Ecto neural progenitor cell (in vitro differentiated cells): ENCODE data around the gene DISP1.

Experiments
- DNase-seq: peaks from one replicate; pipeline ENCODE4 v3.0.0-alpha.2; 2018; ENCODE audit warnings: low spot score

DISP1 gene, protein sequence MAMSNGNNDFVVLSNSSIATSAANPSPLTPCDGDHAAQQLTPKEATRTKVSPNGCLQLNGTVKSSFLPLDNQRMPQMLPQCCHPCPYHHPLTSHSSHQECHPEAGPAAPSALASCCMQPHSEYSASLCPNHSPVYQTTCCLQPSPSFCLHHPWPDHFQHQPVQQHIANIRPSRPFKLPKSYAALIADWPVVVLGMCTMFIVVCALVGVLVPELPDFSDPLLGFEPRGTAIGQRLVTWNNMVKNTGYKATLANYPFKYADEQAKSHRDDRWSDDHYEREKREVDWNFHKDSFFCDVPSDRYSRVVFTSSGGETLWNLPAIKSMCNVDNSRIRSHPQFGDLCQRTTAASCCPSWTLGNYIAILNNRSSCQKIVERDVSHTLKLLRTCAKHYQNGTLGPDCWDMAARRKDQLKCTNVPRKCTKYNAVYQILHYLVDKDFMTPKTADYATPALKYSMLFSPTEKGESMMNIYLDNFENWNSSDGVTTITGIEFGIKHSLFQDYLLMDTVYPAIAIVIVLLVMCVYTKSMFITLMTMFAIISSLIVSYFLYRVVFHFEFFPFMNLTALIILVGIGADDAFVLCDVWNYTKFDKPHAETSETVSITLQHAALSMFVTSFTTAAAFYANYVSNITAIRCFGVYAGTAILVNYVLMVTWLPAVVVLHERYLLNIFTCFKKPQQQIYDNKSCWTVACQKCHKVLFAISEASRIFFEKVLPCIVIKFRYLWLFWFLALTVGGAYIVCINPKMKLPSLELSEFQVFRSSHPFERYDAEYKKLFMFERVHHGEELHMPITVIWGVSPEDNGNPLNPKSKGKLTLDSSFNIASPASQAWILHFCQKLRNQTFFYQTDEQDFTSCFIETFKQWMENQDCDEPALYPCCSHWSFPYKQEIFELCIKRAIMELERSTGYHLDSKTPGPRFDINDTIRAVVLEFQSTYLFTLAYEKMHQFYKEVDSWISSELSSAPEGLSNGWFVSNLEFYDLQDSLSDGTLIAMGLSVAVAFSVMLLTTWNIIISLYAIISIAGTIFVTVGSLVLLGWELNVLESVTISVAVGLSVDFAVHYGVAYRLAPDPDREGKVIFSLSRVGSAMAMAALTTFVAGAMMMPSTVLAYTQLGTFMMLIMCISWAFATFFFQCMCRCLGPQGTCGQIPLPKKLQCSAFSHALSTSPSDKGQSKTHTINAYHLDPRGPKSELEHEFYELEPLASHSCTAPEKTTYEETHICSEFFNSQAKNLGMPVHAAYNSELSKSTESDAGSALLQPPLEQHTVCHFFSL (N-terminal part only)

GRCh38 chr1:222814536-222815439 lies at the start of gene DISP1:
TSS of gene DISP1 (plus strand) at chr1:222815039. CDS start at chr1:222942824, 127,785 bp downstream.
- DNase-seq = peak; percentile 84

DNA sequence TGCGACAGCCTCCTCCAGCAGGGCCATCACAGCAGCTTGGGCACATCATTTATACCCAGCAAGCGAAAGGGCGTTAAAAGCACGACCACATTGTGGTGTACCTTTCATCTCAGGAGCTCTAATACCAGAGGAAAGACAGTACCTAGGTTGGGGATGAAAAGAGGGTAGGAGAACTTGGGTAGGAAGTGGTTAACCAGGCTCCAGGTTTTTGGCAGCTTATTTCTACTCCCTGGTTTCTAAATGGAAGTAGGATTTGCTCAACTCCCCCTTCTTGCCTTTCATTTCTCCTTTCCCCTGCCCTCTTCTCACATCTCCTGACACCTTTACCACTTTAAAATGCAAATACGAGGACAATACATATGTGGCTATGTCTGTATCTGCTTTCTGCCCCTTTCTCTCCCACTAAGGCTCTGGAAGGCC lies 47.7 kb upstream of the DISP1 start:
- DNase-seq = no peak

DNA sequence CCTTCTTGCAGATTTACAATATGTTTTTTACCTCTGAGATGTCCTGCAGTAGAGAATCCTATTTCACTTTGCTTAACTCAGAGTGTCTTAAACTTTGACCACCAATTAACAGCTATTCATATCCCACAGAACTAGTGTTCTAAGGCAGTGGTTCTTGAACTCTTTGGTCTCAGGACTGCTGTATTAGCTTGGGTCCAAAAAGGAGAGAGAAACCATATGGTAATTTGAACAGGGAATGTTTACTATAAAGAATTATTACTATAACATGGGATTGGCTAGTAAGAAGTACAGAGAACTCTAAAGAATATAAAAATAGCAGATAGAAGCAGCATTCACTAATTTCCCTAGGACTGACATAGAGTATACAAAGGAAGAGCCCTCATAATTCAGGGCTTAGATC lies 46.2 kb upstream of the DISP1 start:
- DNase-seq = no peak

GRCh38 chr1:222769181-222769580 lies 45.7 kb upstream of the DISP1 start:
- no peak for DNase-seq

DNA sequence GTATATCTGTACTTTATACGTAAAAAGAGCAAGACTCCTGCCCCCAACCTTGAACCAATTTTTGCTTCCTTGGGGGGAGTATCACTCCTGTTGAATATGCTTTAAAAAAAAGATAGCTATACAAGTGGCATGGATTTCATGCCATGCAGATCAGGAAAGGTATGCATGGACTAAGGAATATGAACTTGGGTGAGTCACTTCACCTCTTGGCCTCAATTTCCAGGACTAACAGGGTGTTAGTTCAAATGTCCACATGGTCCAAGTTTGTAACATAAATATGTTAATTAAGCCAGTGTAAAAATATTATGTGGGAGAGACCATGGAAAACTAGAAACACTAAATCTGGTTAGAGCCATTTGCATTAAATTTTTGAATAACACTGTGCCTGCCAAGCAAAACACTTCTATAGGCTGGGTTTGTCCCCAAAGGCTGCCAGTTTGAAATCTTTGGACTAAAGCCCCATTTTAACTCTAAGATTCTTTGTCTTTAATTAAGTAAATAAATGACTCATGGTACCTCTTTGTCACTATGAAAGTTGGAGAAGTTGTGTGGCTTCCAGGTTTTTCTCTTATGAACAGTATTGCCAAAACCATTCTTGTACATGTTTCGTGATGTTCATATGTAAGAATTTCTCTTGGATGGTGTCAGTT lies 44.7 kb upstream of the DISP1 start:
- DNase-seq = no peak

DNA sequence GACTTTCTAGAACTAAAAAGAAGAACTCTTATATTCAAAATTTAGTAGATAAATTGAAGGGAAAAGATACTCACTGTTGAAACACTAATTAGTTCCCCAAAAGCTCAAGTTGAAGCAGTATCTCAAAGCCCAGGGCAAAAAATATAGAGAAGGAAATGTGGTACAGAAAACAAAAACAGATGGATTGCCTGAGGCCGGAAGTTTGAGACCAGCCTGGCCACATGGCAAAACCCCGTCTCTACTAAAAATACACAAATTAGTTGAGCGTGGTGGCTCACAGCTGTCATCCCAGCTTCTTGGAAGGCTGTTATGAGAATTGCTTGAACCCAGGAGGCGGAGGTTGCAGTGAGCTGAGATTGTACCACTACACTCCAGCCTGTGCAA lies 41.9 kb upstream of the DISP1 start:
- DNase-seq = no peak

- no peak for DNase-seq
Measured at GRCh38 chr1:222777463-222777862, 37.4 kb upstream of the DISP1 start.

- no peak for DNase-seq
Measured at GRCh38 chr1:222777977-222778376, 36.9 kb upstream of the DISP1 start.

DNA sequence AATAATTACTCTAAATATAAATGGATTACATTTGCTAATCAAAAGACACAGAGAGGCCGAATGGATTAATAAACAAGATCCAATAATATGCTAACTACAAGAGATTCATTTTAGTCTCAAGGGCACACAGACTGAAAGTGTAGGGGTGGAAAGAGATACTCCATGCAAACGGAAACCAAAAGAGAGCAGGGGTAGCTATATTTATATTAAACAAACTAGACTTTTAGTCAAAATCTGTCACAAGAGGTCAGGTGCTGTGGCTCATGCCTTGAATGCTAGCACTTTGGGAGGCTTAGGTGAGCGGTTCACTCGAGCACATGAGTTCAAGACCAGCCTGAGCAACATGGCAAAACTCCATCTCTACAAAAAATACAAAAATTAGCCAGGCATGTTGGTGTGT lies 33.6 kb upstream of the DISP1 start:
- DNase-seq = no peak

GRCh38 chr1:222783051-222783450 lies 31.8 kb upstream of the DISP1 start:
- DNase-seq = no peak

DNA sequence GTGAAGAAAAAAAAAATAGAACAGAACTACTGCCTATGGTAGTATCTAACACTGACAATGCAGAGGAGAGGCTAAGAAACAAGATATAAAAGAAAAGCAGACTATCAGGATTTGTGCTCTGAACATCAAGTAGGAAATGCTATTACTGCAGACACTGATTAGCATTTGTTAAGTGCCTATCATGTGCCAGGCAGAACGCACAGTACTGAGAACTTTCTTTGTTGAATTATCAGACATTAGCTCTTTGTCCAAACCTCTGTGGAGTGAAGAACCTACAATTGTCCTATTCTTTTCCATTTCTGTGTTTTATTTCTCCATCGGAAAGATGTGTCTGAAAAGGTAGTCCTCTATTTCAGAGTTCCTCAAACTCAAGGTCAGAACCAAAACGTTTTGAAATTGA lies 30.5 kb upstream of the DISP1 start:
- DNase-seq = no peak

DNA sequence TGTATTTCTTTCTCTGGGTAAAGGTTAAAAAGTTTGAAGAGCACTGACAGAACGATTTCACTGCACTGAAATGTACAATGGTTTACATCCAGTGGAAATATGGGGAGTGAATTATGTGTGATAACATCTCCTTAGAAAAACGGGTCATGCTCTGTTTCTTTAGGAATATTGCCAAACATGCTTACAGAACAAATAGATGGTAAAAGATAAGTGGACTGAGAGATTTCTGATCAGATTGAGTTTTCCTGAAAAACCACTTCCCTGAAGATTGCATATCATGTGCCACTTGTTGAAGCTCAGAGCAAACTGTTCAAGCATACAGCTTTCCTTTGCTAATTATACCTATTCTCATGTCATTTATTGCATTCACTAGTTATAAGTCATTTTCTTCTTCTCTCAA lies 29.9 kb upstream of the DISP1 start:
- DNase-seq = no peak

DNA sequence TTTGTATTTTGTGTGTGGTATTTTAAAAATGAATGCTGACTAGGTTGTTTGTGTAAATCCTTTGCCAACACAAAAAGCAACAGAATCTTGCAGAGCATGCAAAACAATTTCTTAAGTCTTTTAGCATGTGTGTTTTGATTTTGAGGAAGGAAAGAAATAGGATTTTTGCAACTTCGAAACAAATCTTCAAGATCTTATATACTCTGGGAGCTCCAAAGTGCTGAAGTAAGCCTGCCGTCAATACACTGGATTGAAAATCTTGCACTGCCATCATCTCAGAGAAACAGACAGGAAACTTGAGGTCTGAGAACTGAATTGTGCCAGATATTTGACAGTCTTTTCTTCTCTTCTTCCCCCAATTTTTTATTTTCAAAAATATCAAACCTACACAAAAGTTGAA lies 29.3 kb upstream of the DISP1 start:
- no peak for DNase-seq

DNA sequence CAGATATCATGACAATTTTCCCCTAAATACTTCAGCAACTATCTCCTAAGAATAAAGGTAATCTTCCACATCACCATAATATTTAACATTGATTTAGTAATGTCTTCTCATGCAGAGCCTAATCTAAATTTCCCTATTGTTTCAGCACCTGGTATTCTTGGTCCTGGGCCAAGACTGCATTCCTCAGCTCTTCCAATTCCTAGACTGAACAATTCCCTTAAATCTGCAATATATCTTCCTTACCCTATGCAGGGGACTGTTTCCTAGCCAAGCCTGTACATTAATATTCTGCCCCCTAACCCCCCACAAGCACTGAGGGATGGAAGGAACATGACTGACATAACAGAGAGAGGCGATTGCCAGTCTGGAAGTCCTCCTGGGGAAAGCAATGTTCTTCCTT lies 28.7 kb upstream of the DISP1 start:
- DNase-seq = no peak

DNA sequence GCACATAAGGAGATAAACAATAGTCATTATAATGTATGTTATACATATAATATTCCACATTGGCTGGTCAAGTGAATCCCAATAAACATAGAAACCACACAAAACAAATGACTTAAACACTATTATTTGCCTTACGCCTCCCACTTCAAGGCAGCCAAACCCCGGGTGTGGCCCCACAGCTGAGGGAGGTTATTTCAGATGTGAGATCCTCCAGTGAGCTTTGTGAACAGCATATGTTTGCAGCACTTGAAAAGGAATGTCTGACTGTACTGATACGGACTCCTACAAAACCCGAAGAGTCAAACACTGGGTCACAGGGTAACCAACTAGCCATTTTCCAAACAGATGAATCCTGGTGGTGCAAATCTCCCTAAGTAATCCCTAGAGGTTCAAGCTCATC lies 27.1 kb upstream of the DISP1 start:
- no peak for DNase-seq

DNA sequence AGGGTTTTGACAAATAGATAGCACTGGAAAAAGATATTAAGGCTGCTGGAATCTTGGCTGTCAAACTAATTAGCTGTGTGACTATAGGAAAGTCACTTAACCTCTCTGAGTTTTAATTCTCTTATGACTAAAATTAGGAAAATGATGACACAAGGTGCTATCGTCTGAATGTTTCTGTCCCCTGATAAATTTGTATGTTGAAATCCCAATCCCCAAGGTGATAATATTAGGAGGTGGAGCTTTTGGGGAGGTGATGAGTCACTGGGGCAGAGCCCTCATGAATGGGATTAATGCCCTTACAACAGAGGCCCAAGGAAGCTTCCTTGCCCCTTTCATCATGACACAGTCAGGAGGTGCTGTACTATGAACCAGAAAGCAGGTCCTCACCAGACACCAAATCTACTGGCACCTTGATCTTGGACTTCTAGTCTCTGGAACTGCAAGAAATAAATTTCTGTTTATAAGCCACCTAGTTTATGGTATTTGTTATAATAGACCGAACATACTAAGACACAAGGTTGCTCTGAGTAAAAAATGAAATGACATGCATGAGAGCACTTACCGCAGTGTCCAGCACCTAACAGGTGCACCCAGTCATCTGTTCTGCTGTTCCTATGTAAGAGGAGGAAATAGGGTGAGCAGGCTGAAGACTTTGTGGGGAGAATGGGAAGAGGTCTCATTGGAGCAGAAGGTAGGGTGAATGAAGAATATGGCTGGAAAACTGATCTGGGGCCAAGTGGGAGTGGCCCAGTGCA lies 26.3 kb upstream of the DISP1 start:
- no peak for DNase-seq

GRCh38 chr1:222790115-222790514 lies 24.7 kb upstream of the DISP1 start:
- DNase-seq = no peak

DNA sequence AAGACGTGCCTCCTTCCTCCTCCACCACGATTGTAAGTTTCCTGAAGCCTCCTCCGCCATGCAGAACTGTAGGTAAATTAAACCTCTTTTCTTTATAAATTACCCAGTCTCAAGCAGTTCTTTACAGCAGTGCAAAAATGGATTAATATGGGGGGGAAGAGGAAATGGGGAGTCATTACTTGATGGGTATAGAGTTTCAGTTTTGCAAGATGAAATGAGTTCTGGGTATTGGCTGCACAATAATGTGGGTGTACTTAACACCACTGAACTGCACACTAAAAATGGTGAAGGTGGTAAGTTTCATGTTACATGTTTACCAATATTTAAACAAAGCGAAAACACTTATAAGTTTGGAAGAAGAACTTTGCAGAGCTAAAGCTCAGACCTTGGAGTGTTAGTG lies 24.3 kb upstream of the DISP1 start:
- no peak for DNase-seq

GRCh38 chr1:222791006-222791710 lies 23.7 kb upstream of the DISP1 start:
- DNase-seq = no peak
